ENCODE results near the gene ACRV1. TPM values are rescaled to one million over a fixed set of nuclear protein-coding genes. Genes with fewer than 3 reads are reported as not detected.

ACRV1 gene
- total and polyA plus RNA-seq, 2 of the 13 experiments (the other 11 are each of a cell fraction or from before 2014, with no cell fraction given): not detected

DNA sequence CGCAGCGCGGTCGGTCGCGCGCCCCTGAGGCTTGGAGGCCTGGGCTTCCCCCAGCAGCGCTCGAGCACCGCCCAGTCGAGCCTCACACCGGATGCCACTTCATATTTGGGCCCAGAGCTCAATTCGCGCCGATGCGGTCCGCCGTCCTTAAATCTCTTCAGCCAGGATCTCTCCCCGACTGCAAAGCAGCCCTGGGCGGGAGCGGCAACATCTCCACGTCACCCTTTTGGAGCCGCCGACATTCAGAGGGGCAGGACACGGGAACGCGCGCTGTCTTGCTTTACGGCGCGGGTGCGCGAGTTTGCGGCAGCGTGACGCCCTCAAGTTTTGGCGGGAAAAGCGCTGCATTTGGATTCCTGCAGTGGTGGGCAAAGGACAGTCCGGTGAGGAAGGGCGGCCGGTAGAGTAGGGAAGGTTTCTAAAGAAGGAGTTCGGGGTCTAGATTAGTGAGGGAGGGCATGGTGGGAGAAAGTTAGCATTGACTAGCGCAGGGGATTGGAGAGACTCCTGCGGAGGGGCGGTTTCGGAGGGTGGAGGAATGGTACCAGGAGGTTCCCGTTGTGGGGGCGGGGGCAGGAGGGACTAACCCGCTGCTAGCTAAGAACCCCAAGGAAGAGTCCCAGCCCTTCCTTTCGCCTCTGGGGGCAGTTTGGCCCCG lies 54.9 kb downstream of the ACRV1 start (continued):
- TF ChIP-seq, protein P1, sequence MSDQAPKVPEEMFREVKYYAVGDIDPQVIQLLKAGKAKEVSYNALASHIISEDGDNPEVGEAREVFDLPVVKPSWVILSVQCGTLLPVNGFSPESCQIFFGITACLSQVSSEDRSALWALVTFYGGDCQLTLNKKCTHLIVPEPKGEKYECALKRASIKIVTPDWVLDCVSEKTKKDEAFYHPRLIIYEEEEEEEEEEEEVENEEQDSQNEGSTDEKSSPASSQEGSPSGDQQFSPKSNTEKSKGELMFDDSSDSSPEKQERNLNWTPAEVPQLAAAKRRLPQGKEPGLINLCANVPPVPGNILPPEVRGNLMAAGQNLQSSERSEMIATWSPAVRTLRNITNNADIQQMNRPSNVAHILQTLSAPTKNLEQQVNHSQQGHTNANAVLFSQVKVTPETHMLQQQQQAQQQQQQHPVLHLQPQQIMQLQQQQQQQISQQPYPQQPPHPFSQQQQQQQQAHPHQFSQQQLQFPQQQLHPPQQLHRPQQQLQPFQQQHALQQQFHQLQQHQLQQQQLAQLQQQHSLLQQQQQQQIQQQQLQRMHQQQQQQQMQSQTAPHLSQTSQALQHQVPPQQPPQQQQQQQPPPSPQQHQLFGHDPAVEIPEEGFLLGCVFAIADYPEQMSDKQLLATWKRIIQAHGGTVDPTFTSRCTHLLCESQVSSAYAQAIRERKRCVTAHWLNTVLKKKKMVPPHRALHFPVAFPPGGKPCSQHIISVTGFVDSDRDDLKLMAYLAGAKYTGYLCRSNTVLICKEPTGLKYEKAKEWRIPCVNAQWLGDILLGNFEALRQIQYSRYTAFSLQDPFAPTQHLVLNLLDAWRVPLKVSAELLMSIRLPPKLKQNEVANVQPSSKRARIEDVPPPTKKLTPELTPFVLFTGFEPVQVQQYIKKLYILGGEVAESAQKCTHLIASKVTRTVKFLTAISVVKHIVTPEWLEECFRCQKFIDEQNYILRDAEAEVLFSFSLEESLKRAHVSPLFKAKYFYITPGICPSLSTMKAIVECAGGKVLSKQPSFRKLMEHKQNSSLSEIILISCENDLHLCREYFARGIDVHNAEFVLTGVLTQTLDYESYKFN (CRISPR knock-in tag; conservative IDR thresholded peaks at IDR 0.05): peak; percentile 49; the same call in 1 of the 2 replicates
- TF ChIP-seq, protein P2, sequence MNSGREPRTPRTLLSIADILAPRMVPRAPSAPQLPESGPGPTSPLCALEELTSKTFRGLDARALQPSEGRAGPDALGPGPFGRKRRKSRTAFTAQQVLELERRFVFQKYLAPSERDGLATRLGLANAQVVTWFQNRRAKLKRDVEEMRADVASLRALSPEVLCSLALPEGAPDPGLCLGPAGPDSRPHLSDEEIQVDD (CRISPR knock-in tag; IDR thresholded peaks at IDR 0.05; ENCODE audit: borderline replicate concordance): peak; percentile 65; the same call in 1 of the 2 replicates
- TF ChIP-seq, protein P3, sequence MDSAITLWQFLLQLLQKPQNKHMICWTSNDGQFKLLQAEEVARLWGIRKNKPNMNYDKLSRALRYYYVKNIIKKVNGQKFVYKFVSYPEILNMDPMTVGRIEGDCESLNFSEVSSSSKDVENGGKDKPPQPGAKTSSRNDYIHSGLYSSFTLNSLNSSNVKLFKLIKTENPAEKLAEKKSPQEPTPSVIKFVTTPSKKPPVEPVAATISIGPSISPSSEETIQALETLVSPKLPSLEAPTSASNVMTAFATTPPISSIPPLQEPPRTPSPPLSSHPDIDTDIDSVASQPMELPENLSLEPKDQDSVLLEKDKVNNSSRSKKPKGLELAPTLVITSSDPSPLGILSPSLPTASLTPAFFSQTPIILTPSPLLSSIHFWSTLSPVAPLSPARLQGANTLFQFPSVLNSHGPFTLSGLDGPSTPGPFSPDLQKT (CRISPR knock-in tag; IDR thresholded peaks at IDR 0.05; ENCODE audit: borderline replicate concordance): 0 out of 2 replicates have a peak, but pooled peaks have one; percentile 80
- TF ChIP-seq, protein P4, sequence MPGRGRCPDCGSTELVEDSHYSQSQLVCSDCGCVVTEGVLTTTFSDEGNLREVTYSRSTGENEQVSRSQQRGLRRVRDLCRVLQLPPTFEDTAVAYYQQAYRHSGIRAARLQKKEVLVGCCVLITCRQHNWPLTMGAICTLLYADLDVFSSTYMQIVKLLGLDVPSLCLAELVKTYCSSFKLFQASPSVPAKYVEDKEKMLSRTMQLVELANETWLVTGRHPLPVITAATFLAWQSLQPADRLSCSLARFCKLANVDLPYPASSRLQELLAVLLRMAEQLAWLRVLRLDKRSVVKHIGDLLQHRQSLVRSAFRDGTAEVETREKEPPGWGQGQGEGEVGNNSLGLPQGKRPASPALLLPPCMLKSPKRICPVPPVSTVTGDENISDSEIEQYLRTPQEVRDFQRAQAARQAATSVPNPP (CRISPR knock-in tag; IDR thresholded peaks at IDR 0.05): no peak; the same call in none of the 2 replicates
- TF ChIP-seq BHLHE40 (IDR thresholded peaks at IDR 0.05; ENCODE audit: low read length): no peak
- TF ChIP-seq, protein P5, sequence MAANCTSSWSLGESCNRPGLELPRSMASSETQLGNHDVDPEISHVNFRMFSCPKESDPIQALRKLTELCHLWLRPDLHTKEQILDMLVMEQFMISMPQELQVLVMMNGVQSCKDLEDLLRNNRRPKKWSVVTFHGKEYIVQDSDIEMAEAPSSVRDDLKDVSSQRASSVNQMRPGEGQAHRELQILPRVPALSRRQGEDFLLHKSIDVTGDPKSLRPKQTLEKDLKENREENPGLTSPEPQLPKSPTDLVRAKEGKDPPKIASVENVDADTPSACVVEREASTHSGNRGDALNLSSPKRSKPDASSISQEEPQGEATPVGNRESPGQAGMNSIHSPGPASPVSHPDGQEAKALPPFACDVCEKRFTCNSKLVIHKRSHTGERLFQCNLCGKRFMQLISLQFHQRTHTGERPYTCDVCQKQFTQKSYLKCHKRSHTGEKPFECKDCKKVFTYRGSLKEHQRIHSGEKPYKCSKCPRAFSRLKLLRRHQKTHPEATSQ (CRISPR knock-in tag; IDR thresholded peaks at IDR 0.05; ENCODE audit: borderline replicate concordance): no peak; the same call in 1 of the 2 replicates
- TF ChIP-seq, protein P6, sequence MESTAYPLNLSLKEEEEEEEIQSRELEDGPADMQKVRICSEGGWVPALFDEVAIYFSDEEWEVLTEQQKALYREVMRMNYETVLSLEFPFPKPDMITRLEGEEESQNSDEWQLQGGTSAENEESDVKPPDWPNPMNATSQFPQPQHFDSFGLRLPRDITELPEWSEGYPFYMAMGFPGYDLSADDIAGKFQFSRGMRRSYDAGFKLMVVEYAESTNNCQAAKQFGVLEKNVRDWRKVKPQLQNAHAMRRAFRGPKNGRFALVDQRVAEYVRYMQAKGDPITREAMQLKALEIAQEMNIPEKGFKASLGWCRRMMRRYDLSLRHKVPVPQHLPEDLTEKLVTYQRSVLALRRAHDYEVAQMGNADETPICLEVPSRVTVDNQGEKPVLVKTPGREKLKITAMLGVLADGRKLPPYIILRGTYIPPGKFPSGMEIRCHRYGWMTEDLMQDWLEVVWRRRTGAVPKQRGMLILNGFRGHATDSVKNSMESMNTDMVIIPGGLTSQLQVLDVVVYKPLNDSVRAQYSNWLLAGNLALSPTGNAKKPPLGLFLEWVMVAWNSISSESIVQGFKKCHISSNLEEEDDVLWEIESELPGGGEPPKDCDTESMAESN (CRISPR knock-in tag; conservative IDR thresholded peaks at IDR 0.05): peak; percentile 91
- no peak for TF ChIP-seq MATR3 (CRISPR knock-in tag; IDR thresholded peaks at IDR 0.05)
- TF ChIP-seq SIX4 (CRISPR knock-in tag; IDR thresholded peaks at IDR 0.05): 0 out of 2 replicates have a peak, but pooled peaks have one; percentile 10
- TF ChIP-seq SYNCRIP (IDR thresholded peaks at IDR 0.05; ENCODE audit: insufficient read depth, low read depth, low read length): no peak
- TF ChIP-seq ZNF274 (CRISPR knock-in tag; IDR thresholded peaks at IDR 0.05): peak; percentile 94
- TF ChIP-seq ZNF3 (CRISPR knock-in tag; IDR thresholded peaks at IDR 0.05): no peak
- TF ChIP-seq ZNF432 (CRISPR knock-in tag; IDR thresholded peaks at IDR 0.05; ENCODE audit: borderline replicate concordance): no peak
- TF ChIP-seq SAP130 (CRISPR knock-in tag; IDR thresholded peaks at IDR 0.05; ENCODE audit: low read depth): peak; percentile 94
- TF ChIP-seq, protein P7, sequence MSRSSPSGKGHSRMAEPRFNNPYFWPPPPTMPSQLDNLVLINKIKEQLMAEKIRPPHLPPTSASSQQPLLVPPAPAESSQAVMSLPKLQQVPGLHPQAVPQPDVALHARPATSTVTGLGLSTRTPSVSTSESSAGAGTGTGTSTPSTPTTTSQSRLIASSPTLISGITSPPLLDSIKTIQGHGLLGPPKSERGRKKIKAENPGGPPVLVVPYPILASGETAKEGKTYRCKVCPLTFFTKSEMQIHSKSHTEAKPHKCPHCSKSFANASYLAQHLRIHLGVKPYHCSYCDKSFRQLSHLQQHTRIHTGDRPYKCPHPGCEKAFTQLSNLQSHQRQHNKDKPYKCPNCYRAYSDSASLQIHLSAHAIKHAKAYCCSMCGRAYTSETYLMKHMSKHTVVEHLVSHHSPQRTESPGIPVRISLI (CRISPR knock-in tag; IDR thresholded peaks at IDR 0.05; ENCODE audit: borderline replicate concordance): no peak

All from HepG2 (cell line).